Gastrocnemius medialis (tissue), 4 donors: Measurements from ENCODE around the gene TBC1D8. TPM values are rescaled to one million over a fixed set of nuclear protein-coding genes. Genes with fewer than 3 reads are reported as not detected.

Experiments used
- ATAC-seq, 2 donors: fragments of 150-250 bp; one replicate each; pipeline ENCODE4 v1.9.1; 2016
- DNase-seq, 2 donors: peaks; one replicate each; pipeline ENCODE4 v3.0.0-alpha.2; 2019
- H3K27ac ChIP-seq, 4 donors: fragments of 200-600 bp; sonication (generic); 1 replicate in 1 of 4; 2 replicates in 3 of 4; pipeline ENCODE4 v1.5.1; 2016 to 2018; ENCODE audit warnings: mild to moderate bottlenecking in 2 of 4, moderate library complexity in 1 of 4
- H3K27me3 ChIP-seq, 3 donors: fragments of 200-600 bp; sonication (generic) in 2 of 3; 1 replicate in 1 of 3; 2 replicates in 2 of 3; pipeline versions ENCODE4 v1.5.1 to v1.6.0; 2016 to 2019; ENCODE audit warnings: mild to moderate bottlenecking in 1 of 3, moderate library complexity in 1 of 3
- H3K36me3 ChIP-seq, 2 donors: fragments of 200-600 bp; sonication (generic) in 1 of 2; one replicate each; pipeline ENCODE4 v1.5.1; 2017 to 2018
- H3K4me1 ChIP-seq, 2 donors: fragments of 200-600 bp; sonication (generic) in 1 of 2; one replicate each; pipeline ENCODE4 v1.5.1; 2016 to 2017; ENCODE audit warnings: mild to moderate bottlenecking in 2 of 2
- H3K4me3 ChIP-seq, 4 donors: fragments of 200-600 bp; sonication (generic) in 3 of 4; 1 replicate in 1 of 4; 2 replicates in 3 of 4; pipeline ENCODE4 v1.5.1; 2016 to 2019; ENCODE audit warnings: mild to moderate bottlenecking in 2 of 4
- H3K9me3 ChIP-seq, 3 donors: fragments of 200-600 bp; sonication (generic) in 2 of 3; 1 replicate in 1 of 3; 2 replicates in 2 of 3; pipeline ENCODE4 v1.5.1; 2016 to 2019
- POLR2A ChIP-seq, 2 donors: fragments of 450-650 bp; IDR thresholded peaks; one replicate each; pipeline ENCODE4 v1.6.1; 2017; ENCODE audit warnings: antibody characterized with exemption in 2 of 2, mild to moderate bottlenecking in 2 of 2, moderate library complexity in 2 of 2
- in situ Hi-C, 4 donors: fragments of 200-750 bp; cut with MboI; loops; one replicate each; pipeline versions ENCODE4 v1.15.0 to v1.8.0; 2017; ENCODE audit warnings: low sequenced_read_pairs in 4 of 4
- intact Hi-C: fragments of 100-400 bp; cut with DNase I; formaldehyde crosslinking; loops from one replicate; pipeline ENCODE4 v1.15.1; 2023; ENCODE audit warnings: low total_unique reads
- total RNA-seq, 4 donors: library from RNA; depleted of rRNA; stranded (reverse); fragments of >200 nt; gene quantifications; one replicate each; pipeline versions ENCODE4 v1.1.0 to v1.2.3, GENCODE V29; 2016
- TF ChIP-seq, protein P1 (sequence below), 5 experiments: fragments of 450-650 bp in 3 of 5; fragments of 200-600 bp in 2 of 5; sonication (generic) in 2 of 5; IDR thresholded peaks in 4 of 5; conservative IDR thresholded peaks in 1 of 5; 1 replicate in 4 of 5; 2 replicates in 1 of 5; pipeline ENCODE4 v1.5.1; 2016 to 2019; ENCODE audit warnings: antibody characterized with exemption in 5 of 5, mild to moderate bottlenecking in 3 of 5, moderate library complexity in 3 of 5

The TBC1D8 gene
- total RNA-seq, 4 donors from 2014 or later, result 103 to 298 (median 201) TPM

DNA sequence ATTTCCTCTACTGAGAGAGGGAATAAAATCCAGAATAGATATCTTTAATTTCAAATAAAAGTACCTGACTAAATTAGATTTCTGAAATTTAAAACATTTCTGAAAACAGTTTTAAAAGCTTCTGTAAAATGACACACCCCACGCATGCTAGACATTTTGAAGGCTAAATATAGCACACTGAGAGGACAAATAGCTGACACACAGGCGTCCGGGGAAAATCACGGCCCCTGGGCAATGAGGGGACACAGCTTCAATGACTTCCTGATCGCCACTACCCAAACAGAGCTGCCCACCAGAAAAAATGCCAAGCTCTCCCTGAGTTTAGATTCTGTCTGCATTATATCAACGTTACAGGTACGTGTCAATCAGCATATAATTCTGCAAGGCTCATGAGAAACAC lies 10.9 kb downstream of the TBC1D8 start:
- H3K27ac ChIP-seq, result peak overlapping the region; percentile 90 to 100 (median 99)
- TF ChIP-seq POLR2A (IDR thresholded peaks at IDR 0.05), result no peak
- H3K27me3 ChIP-seq, result no peaks in the 10 kb centered on the region
- H3K4me3 ChIP-seq, result peak overlapping the region in 3 of 4 donors; percentile 5 to 30 (median 29)
- DNase-seq (no peak), ATAC-seq (peak; percentile 51 to 54)
- no peaks in the 10 kb centered on the region for H3K9me3 ChIP-seq
- intact Hi-C loops (no loop called here), in situ Hi-C loops (no loop called here)
- peaks cover 56 to 64% of the 10 kb centered on the region in 2 donors for H3K4me1 ChIP-seq
- H3K36me3 ChIP-seq, result no peaks in the 10 kb centered on the region

DNA sequence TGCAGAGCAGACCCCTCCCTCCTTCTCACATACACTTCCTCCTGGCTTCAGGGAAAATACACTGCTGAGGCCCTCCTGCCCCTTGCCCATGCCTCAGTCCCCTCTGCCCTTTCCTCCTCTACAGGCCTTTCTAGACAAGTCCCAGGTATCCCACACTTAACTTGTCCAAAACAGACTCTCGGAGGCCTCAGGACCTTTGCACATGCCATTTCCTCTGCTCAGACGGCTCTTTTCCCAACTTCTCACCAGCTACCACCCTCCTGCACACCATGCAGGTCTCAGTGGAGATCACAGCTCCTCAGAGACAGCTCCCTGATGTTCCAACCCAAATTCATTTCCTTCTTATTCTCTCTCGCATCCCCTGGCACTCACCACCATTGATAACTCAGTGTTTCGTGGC lies 11.7 kb downstream of the TBC1D8 start:
- in situ Hi-C loops, result loop anchor here in 1 of 4 donors (10.0 kb wide), 1 partner anchor 95 kb away; no protein-coding TSS in a partner anchor
- no peak for ATAC-seq
- no peaks in the 10 kb centered on the region for H3K27me3 ChIP-seq
- intact Hi-C loops, result no loop called here
- no peaks in the 10 kb centered on the region for H3K36me3 ChIP-seq
- no peak overlapping the region for H3K4me3 ChIP-seq
- H3K9me3 ChIP-seq, result no peaks in the 10 kb centered on the region
- H3K4me1 ChIP-seq, result peaks cover 63 to 66% of the 10 kb centered on the region in 2 donors
- no peak for DNase-seq
- TF ChIP-seq, protein P1, sequence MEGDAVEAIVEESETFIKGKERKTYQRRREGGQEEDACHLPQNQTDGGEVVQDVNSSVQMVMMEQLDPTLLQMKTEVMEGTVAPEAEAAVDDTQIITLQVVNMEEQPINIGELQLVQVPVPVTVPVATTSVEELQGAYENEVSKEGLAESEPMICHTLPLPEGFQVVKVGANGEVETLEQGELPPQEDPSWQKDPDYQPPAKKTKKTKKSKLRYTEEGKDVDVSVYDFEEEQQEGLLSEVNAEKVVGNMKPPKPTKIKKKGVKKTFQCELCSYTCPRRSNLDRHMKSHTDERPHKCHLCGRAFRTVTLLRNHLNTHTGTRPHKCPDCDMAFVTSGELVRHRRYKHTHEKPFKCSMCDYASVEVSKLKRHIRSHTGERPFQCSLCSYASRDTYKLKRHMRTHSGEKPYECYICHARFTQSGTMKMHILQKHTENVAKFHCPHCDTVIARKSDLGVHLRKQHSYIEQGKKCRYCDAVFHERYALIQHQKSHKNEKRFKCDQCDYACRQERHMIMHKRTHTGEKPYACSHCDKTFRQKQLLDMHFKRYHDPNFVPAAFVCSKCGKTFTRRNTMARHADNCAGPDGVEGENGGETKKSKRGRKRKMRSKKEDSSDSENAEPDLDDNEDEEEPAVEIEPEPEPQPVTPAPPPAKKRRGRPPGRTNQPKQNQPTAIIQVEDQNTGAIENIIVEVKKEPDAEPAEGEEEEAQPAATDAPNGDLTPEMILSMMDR (IDR thresholded peaks at IDR 0.05 in 4 of 5, conservative IDR thresholded peaks at IDR 0.05 in 1 of 5), result no peak
- TF ChIP-seq POLR2A (IDR thresholded peaks at IDR 0.05), result no peak
- H3K27ac ChIP-seq, result peak overlapping the region; percentile 90 to 100 (median 99)

DNA sequence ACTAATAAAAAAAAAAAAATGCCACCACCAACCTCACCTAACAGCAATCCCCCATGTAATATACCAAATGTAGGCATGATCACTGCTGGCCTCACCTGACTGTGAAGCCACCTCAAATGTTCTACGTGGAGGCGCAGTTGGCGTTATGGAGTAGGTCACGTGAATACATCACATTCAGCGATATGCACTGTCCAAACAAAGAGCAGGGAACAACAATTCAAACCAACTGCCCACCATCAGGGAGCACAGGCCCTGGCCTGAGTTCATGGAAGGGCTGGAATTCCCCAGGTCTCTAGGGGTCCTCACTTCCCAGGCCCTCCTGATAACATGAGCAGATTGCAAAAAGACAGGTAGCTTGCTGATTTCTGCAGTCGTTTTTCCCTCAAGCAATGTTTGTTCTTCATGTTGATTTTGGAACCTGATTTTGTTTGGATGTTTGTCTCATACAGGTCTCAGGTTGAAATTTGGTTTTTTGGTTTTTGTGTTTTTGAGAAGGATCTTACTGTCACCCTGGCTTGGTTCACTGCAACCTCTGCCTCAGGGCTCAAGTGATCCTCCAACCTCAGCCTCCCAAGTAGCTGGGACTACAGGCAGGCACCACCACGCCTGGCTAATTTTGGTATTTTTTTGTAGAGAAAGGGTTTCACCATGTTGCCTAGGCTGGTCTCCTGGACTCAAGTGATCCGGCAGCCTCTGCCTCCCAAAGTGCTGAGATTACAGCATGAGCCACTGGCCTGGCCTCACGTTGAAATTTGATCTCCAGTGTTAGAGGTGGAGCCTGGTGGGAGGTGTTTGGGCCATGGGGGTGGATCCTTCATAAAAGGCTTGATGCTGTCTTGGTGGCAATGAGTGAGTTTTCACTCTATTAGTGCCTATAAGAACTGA lies 15.5 kb downstream of the TBC1D8 start:
- no peaks in the 10 kb centered on the region for H3K27me3 ChIP-seq
- in situ Hi-C loops (loop anchor here in 1 of 4 donors (10.0 kb wide), 1 partner anchor 91 kb away; no protein-coding TSS in a partner anchor), intact Hi-C loops (no loop called here)
- DNase-seq (peak; percentile 61 to 72), ATAC-seq (peak; percentile 51 to 70)
- no peaks in the 10 kb centered on the region for H3K9me3 ChIP-seq
- no peaks in the 10 kb centered on the region for H3K36me3 ChIP-seq
- no peak overlapping the region for H3K4me3 ChIP-seq
- peak; percentile 40 to 74 for TF ChIP-seq POLR2A (IDR thresholded peaks at IDR 0.05)
- TF ChIP-seq, protein P1 (IDR thresholded peaks at IDR 0.05 in 4 of 5, conservative IDR thresholded peaks at IDR 0.05 in 1 of 5), result no peak
- peak overlapping the region; percentile 90 to 100 (median 99) for H3K27ac ChIP-seq
- H3K4me1 ChIP-seq, result peaks cover 73 to 76% of the 10 kb centered on the region in 2 donors

DNA sequence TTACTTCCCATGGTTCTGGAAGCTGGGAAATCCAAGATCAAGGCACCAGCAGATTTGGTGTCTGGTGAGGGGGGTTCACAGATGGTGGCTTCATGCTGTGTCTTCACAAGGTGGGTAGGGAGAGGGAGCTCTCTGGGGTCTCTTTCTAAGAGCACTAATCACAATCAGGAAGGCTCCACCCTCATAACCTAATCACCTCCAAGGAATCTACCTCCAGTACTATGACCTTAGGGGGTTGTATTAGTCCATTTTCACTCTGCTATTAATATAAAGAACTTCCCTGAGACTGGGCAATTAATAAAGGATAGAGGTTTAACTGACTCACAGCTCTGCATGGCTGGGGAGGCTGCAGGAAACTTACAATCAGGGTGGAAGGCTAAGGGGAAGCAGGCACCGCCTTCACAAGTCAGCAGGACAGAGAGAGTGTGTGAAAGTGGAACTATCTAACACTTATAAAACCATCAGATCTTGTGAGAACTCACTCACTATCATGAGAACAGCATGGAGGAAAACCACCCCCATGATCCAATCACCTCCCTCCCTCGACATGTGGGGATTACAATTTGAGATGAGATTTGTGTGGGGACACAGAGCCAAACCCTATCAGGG lies 17.6 kb downstream of the TBC1D8 start:
- in situ Hi-C loops (loop anchor here in 1 of 4 donors (10.0 kb wide), 1 partner anchor 89 kb away; no protein-coding TSS in a partner anchor), intact Hi-C loops (no loop called here)
- no peaks in the 10 kb centered on the region for H3K36me3 ChIP-seq
- no peaks in the 10 kb centered on the region for H3K27me3 ChIP-seq
- no peak for TF ChIP-seq POLR2A (IDR thresholded peaks at IDR 0.05)
- TF ChIP-seq, protein P1 (IDR thresholded peaks at IDR 0.05 in 4 of 5, conservative IDR thresholded peaks at IDR 0.05 in 1 of 5), result no peak
- H3K27ac ChIP-seq, result peak overlapping the region; percentile 90 to 100 (median 99)
- H3K4me3 ChIP-seq, result no peak overlapping the region
- H3K9me3 ChIP-seq, result no peaks in the 10 kb centered on the region
- peaks cover 66 to 77% of the 10 kb centered on the region in 2 donors for H3K4me1 ChIP-seq
- ATAC-seq (no peak), DNase-seq (no peak)

DNA sequence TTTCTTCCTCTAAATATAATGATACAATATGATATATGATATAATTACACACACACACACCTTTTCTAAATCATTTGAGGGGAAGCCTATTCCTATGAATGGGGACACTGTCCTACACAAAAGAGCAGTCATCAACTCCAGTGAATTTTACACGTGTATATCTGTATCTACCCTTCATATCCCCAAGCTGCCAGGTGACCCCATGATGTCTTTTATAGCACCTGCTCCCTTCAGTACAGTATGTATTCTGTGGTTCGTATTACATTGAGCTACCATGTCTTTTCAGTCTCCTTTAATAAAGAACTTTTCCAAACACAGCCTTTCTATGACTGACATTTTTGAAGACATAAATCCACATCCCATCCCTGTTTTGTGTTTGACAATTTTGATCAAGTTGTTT lies 19.0 kb downstream of the TBC1D8 start:
- Histone ChIP-seq H3K4me3 (no peak overlapping the region), H3K27me3 (no peaks in the 10 kb centered on the region), H3K9me3 (no peaks in the 10 kb centered on the region), H3K4me1 (peaks cover 72 to 86% of the 10 kb centered on the region in 2 donors), H3K27ac (peak overlapping the region; percentile 90 to 100 (median 99)), H3K36me3 (no peaks in the 10 kb centered on the region)
- DNase-seq (peak in 1 of 2 donors; percentile 66), ATAC-seq (peak; percentile 67 to 83)
- TF ChIP-seq POLR2A (IDR thresholded peaks at IDR 0.05), result peak in 1 of 2 donors; percentile 36
- TF ChIP-seq, protein P1 (IDR thresholded peaks at IDR 0.05 in 4 of 5, conservative IDR thresholded peaks at IDR 0.05 in 1 of 5), result no peak
- in situ Hi-C loops (loop anchor here in 1 of 4 donors (10.0 kb wide), 1 partner anchor 87 kb away; no protein-coding TSS in a partner anchor), intact Hi-C loops (no loop called here)
